Urothelium cell line (cell line): Measurements from ENCODE around the gene FAM53A.
"Not testable (repeated sequence)": the region's sequence is repeated elsewhere in the genome, so short reads cannot be mapped to it uniquely, and the experiment has no call there.

Experiments
- DNase-seq: peaks from one replicate; pipeline ENCODE4 v3.0.0; 2011; ENCODE audit warnings: low spot score, mixed read lengths
- FAIRE-seq: peaks from 2 replicates; lab custom pipeline; 2011; peaks lifted over from hg19 to GRCh38; lab: Jason Lieb, UNC

The FAM53A gene

GRCh38 chr4:1686440-1687036, 2.4 kb upstream of the FAM53A start:
- no peak for DNase-seq
- FAIRE-seq, result no peak

- DNase-seq, result no peak
- no peak for FAIRE-seq
These were observed 1.4 kb upstream of the FAM53A start for GRCh38 chr4:1685235-1686150.

- no peak for DNase-seq
- no peak for FAIRE-seq
These were observed 557 bp upstream of the FAM53A start for GRCh38 chr4:1684506-1685234.

GRCh38 chr4:1683261-1683735, 815 bp downstream of the FAM53A start:
- DNase-seq (no peak), FAIRE-seq (no peak)

DNA sequence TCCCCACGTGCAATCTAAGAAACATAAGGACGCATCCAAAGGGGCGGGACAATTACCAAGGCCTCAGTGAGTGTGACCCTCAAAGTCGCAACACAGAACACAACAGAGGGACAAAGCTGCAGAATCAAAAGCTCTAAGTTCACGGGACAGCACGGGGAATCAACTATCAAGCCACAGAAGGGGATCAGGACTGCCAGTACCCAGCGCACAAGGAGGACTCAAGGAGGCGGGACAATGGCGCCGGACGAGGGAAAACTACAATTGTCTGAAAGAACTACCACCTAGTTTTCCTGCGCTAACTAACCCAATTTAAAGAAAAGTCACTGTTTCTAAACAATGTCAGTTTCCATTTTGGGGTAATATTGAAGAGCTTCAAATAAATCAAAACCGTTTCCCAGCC, 1.3 kb downstream of the FAM53A start:
- FAIRE-seq (no peak), DNase-seq (no peak)

GRCh38 chr4:1678244-1678643, 5.9 kb downstream of the FAM53A start:
- DNase-seq (no peak), FAIRE-seq (no peak)

DNA sequence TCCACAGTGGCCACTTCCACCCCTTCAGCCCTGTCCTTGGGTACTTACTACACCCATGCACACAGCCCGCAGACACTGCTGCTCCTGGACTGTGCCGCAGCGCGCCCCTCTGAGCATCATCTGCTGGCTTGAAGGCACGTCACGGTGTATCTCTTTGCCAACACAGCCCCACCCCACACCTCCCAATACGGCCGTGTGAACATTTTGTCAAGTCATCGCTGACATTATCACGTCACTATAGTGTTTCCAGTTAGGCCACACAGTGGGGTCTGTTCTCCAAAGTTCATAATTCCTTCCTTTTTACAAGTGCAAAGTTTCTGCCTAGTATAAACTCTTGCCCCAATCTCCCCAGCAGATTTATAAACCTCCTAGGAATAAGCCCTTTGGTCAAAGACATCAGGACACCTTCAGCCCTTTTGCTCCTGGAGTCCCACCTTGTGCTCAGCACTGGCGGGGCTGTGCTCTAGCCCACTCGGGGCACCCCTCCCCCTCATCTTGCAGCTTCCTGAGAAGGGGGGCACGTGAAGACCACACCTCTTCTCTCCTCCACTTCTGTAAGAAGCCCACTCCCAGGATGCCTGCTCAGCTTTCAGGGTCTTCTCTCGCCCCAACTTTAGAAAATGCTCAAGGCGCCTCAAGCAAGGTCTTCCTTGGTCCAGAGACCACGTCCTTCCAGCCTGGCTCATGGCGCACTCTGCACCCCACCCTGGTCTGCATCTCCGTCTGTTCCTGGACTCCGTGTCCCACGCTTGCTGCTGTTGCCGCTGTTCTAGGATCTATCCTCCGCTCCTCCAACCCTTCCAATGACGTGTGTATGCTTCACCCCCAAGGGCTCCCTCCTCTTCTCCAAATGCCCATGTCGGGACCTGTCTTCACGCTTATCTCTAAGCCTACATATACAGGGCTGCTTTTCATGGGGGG, 7.2 kb downstream of the FAM53A start:
- FAIRE-seq (no peak), DNase-seq (no peak)

GRCh38 chr4:1675802-1676137, 8.3 kb downstream of the FAM53A start:
- FAIRE-seq (no peak), DNase-seq (no peak)

- no peak for FAIRE-seq
- DNase-seq, result no peak
These were observed 8.8 kb downstream of the FAM53A start for GRCh38 chr4:1675136-1675801.

DNA sequence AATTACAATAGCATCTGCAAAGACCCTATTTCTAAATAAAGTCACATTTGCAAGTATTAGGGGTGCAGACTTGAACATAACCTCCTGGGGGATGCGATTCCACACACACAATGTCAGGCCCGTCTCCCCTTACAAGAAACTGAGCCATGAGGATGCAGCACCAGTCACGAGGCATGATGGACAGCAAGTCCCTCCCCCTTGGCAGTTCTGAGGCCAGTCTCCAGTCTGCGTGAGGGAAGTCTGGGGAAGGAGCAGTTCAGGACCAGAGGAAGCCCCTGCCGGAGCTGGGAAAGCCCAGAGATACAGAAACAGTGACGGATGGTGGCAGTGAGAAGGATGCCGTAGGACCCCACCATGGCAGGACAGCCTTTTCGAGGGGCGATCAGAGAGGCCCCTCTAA, 9.4 kb downstream of the FAM53A start:
- DNase-seq (no peak), FAIRE-seq (no peak)

DNA sequence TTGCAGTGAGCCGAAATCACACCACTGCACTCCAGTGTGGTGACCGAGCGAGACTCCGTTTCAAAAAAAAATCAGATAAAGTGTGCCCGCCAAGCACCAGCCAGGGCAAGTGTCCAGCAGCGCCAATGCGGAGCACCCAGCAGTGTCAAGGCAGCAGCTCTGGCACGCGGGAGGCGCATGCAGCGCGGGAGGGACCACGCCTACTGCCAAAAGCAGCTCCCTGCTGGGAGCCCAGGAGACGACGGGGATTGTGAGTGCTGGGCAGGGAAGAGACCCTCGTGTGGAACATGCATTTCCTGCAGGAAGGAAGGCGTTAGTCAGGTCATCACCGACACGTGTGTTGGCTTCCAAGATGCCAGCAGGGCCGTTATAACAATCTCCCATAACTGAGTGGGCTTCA, 10.4 kb downstream of the FAM53A start:
- FAIRE-seq (no peak), DNase-seq (no peak)

- FAIRE-seq, DNase-seq: not testable (repeated sequence)
These were observed 13.1 kb downstream of the FAM53A start for GRCh38 chr4:1671011-1671410.

GRCh38 chr4:1670279-1670678, 13.8 kb downstream of the FAM53A start:
- FAIRE-seq (no peak), DNase-seq (no peak)

DNA sequence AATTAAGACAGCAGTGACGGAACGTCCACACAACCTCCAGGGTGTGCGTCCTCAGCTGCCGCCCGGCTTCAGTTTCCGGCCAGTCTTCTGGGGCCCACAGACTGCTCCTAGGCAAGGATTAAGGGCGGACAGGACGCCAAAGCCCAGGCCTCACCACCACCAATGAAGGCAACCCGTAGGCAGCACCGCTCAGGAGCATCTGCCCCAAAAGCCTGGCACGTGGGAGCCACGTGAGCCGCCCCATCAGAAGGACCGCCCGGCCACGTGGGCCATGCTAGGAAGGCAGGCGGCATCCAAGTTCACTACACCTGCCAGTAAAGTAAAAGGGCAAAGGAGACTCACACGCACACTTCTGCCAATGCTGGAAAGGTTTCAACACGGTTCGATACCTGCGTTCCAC, 14.3 kb downstream of the FAM53A start:
- FAIRE-seq, result no peak
- DNase-seq, result no peak

GRCh38 chr4:1669270-1669669, 14.8 kb downstream of the FAM53A start:
- FAIRE-seq (no peak), DNase-seq (no peak)

DNA sequence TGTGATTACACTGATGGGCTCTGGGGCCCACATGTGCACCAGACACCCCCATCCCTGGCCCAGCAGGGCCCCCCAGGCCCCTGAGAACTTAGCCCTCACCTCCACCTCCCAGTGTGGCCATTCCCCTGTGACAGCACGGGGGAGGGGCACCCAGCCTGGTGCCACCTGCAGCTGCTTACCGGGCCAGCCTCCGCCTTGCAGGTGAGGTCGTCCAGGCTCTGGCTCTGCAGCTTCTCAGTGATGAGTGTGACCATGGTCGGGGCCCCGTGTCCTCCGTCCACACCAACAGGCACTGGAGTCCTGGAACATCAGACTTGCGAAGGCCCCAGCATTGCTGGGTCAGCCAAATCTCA, 15.6 kb downstream of the FAM53A start:
- no peak for DNase-seq
- FAIRE-seq, result no peak

DNA sequence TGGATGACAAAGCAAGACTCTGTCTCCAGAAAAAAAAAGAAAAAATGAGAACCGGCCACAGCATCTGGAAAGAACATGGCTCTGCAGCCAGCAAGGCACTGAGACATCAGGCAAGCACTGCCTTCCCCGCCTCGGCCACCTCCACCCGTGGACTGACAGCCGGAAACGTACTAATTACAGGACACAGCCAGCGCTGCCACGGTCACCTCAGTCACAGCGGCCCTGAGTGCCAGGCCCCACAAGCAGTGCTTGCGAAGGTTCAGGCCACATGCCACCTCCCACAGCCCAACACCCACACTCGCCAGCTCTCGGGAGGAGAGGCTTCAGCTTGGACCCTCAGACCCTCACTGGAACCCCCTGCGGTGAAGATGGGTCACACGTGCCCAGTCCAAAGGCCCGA, 16.8 kb downstream of the FAM53A start:
- DNase-seq (no peak), FAIRE-seq (no peak)

- FAIRE-seq, result no peak
- DNase-seq, result no peak
These were observed 17.7 kb downstream of the FAM53A start for GRCh38 chr4:1666391-1666790.

DNA sequence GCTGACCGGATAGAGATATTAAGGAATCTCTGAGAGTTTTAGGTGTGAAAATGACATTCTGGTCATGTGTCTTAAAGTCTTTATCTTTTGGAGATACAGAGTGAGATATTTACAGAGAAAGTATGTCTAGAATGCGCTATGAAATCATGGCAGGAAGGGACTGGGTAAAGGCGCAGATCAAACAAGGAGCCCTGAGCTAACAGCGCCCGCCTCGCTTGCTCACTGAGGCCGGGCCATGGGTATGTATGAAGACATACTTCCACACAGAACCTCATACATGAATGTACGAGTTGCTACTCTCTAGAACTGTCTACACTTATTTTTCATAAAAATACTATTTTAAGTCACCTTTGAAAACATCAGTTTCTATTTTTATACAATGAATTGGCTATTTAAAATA, 20.0 kb downstream of the FAM53A start:
- no peak for FAIRE-seq

GRCh38 chr4:1663549-1663948, 20.6 kb downstream of the FAM53A start:
- DNase-seq (no peak), FAIRE-seq (no peak)

More for the DNA sequence above, 20.0 kb downstream of the FAM53A start:
- no peak for DNase-seq
